K562 (cell line): ENCODE results near the gene POLR3H. TPM values are rescaled to one million over a fixed set of nuclear protein-coding genes. Genes with fewer than 3 reads are reported as not detected.

ENCODE experiments used
- ARID3B ChIP-seq: fragments of 250-450 bp; sonication (Bioruptor Pico); IDR thresholded peaks from 2 replicates; pipeline ENCODE4 v1.4.0; 2020; ENCODE audit warnings: borderline replicate concordance
- CBX1 ChIP-seq: sonication (generic); IDR thresholded peaks from 2 replicates; pipeline ENCODE4 v1.6.1; 2016; ENCODE audit warnings: antibody characterized with exemption, low read depth, mild to moderate bottlenecking
- CBX8 ChIP-seq: fragments of 200-600 bp; sonication (generic); IDR thresholded peaks from 2 replicates; pipeline ENCODE4 v1.6.1; 2012; ENCODE audit warnings: borderline replicate concordance, mixed run types, low read depth, mild to moderate bottlenecking, moderate library complexity, mixed read lengths, low read length, control low read depth, inconsistent platforms; ENCODE audit not compliant: poor library complexity, severe bottlenecking; ENCODE audit errors: extremely low read depth
- CCNT2 ChIP-seq: IDR thresholded peaks from 2 replicates; pipeline ENCODE4 v1.6.1; 2011; ENCODE audit warnings: borderline replicate concordance, low read depth, mild to moderate bottlenecking, moderate library complexity, mixed read lengths, low read length; ENCODE audit not compliant: insufficient read length; ENCODE audit errors: extremely low read depth
- DACH1 ChIP-seq: fragments of 450-650 bp; IDR thresholded peaks from 2 replicates; pipeline ENCODE4 v1.6.1; 2018; ENCODE audit not compliant: partially characterized antibody
- GABPB1 ChIP-seq: sonication (generic); formaldehyde crosslinking; IDR thresholded peaks from 2 replicates; pipeline ENCODE4 v1.8.0; 2022; ENCODE audit warnings: mild to moderate bottlenecking, missing genetic modification reagents
- HMG20A ChIP-seq: fragments of 450-650 bp; formaldehyde crosslinking; conservative IDR thresholded peaks from 2 replicates; pipeline ENCODE4 v1.4.0; 2020; ENCODE audit warnings: mild to moderate bottlenecking, mixed read lengths
- HNRNPH1 ChIP-seq: fragments of 200-400 bp; formaldehyde crosslinking; optimal IDR thresholded peaks from 2 replicates; pipeline ENCODE3; 2017; ENCODE audit warnings: low read depth, mild to moderate bottlenecking, low read length, moderate library complexity
- MNT ChIP-seq, 2 experiments: fragments of 450-650 bp; conservative IDR thresholded peaks; 2 replicates each; pipeline ENCODE4 v1.6.1; 2017; ENCODE audit warnings: mild to moderate bottlenecking in 2 of 2, moderate library complexity in 2 of 2
- MTA3 ChIP-seq: fragments of 450-650 bp; formaldehyde crosslinking; IDR thresholded peaks from 2 replicates; pipeline ENCODE4 v1.6.1; 2017; ENCODE audit warnings: mild to moderate bottlenecking, borderline replicate concordance
- MYNN ChIP-seq, 2 experiments: sonication (generic); formaldehyde crosslinking in 1 of 2; IDR thresholded peaks; 2 replicates each; pipeline versions ENCODE4 v1.5.0 to v1.6.1; 2016 to 2020; ENCODE audit warnings: antibody characterized with exemption in 1 of 2, missing genetic modification reagents in 1 of 2
- NR1H2 ChIP-seq: sonication (generic); formaldehyde crosslinking; IDR thresholded peaks from 2 replicates; pipeline ENCODE4 v1.4.0; 2020; ENCODE audit warnings: mild to moderate bottlenecking, missing genetic modification reagents
- PHB ChIP-seq: fragments of 250-450 bp; sonication (Bioruptor Pico); IDR thresholded peaks from 2 replicates; pipeline ENCODE4 v1.5.0; 2021
- POLR2A ChIP-seq: fragments of 450-650 bp; conservative IDR thresholded peaks from 2 replicates; pipeline ENCODE4 v1.6.1; 2016
- SMAD4 ChIP-seq: fragments of 250-450 bp; sonication (Bioruptor Pico); conservative IDR thresholded peaks from 2 replicates; pipeline ENCODE4 v1.8.0; 2021; ENCODE audit warnings: inconsistent platforms, mild to moderate bottlenecking, moderate library complexity
- SMARCB1 ChIP-seq: IDR thresholded peaks from 2 replicates; pipeline ENCODE4 v1.6.1; 2011; ENCODE audit warnings: improper control_type of control experiment, low read depth; ENCODE audit not compliant: insufficient read length
- ZNF12 ChIP-seq: sonication (generic); formaldehyde crosslinking; IDR thresholded peaks from 2 replicates; pipeline ENCODE4 v1.4.0; 2020; ENCODE audit warnings: mild to moderate bottlenecking, missing genetic modification reagents
- ZNF224 ChIP-seq: sonication (generic); formaldehyde crosslinking; IDR thresholded peaks from 2 replicates; pipeline ENCODE4 v1.8.0; 2022; ENCODE audit warnings: mild to moderate bottlenecking, missing genetic modification reagents
- polyA plus RNA-seq, 8 experiments: library from polyadenylated mRNA; depleted of rRNA in 4 of 8; stranded (reverse) in 5 of 8; unstranded in 3 of 8; fragments of >200 nt; fragmentation: Nextera tagmentation in 2 of 8; fragmentation: Illumina TruSeq in 1 of 8; extraction: Ambion mirVana in 2 of 8; extraction: Trizol in 1 of 8; gene quantifications; 2 replicates each; pipeline versions ENCODE4 v1.2.1 to v1.2.3, GENCODE V29; 2011 to 2014; ENCODE audit warnings: inconsistent platforms in 1 of 8, missing spikeins in 1 of 8
- total RNA-seq, 7 experiments: library from RNA; depleted of rRNA in 6 of 7; stranded (reverse); fragments of >200 nt in 6 of 7; fragmentation: Illumina TruSeq in 2 of 7; extraction: Trizol in 2 of 7; gene quantifications; 2 replicates each; pipeline versions ENCODE4 v1.2.1 to v1.2.3, GENCODE V29; 2011 to 2021; ENCODE audit warnings: low replicate concordance in 1 of 7
- TF ChIP-seq, protein P1 (sequence below), 3 experiments: IDR thresholded peaks in 2 of 3; conservative IDR thresholded peaks in 1 of 3; 2 replicates each; pipeline ENCODE4 v1.5.1; 2011 to 2012; ENCODE audit warnings: low read length in 3 of 3, mild to moderate bottlenecking in 3 of 3, control low read depth in 2 of 3, improper control_type of control experiment in 1 of 3, inconsistent platforms in 1 of 3, low read depth in 1 of 3, mixed read lengths in 1 of 3, moderate library complexity in 1 of 3; ENCODE audit not compliant: insufficient read depth in 2 of 3
- TF ChIP-seq, protein P2 (sequence below): fragments of 450-650 bp; IDR thresholded peaks from 2 replicates; pipeline ENCODE4 v1.6.1; 2017; ENCODE audit warnings: mild to moderate bottlenecking, moderate library complexity

Gene POLR3H
- total and polyA plus RNA-seq, 9 of the 15 experiments (the other 6 are each of a cell fraction or from before 2014, with no cell fraction given) = 5.3 to 48.4 (median 22.2) TPM

DNA sequence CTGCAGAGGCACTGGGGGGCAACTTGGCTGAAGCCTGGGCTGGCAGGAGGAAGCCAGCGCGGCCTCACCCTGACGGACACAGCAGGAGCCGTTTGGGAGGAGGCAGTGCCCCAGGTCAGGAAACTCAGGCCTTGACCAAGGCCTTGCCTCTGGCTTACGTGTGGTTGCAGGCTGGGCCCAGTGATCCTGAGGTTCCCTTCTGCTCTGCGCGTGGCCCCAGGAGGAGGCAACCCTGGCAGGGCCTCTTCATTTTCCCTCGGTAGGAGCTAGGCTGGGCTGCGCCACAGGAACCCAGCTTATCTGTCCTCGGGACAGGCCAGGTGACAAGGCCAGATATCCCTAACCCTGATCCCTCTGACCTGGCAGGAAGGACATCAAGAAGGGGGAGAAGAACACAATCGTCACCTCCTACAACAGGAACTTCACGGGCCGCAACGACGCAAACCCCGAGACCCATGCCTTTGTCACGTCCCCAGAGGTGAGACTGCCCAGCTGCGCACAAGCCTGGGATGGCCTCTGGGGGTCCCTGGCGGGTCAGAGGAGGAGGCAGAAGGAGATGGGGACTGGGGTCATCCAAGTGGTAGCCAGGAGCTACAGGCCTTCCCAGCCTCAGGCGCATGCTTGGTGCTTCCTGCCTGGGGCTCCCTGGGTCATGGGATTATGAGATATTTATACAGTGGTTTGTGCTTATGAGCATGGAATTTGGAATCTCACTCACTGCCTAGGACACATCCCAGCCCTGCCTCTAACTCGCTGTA is 20.6 kb downstream of the POLR3H start (continued):
- TF ChIP-seq MNT (conservative IDR thresholded peaks at IDR 0.05) = 0 out of 4 replicates have a peak, but pooled peaks have one; percentile 8 to 47
- TF ChIP-seq MYNN (IDR thresholded peaks at IDR 0.05) = peak; percentile 67
- TF ChIP-seq MYNN (CRISPR knock-in tag; IDR thresholded peaks at IDR 0.05) = no peak
- no peak for TF ChIP-seq DACH1
- TF ChIP-seq MTA3 = peak; percentile 34; the same call in 1 of the 2 replicates
- TF ChIP-seq, protein P1, sequence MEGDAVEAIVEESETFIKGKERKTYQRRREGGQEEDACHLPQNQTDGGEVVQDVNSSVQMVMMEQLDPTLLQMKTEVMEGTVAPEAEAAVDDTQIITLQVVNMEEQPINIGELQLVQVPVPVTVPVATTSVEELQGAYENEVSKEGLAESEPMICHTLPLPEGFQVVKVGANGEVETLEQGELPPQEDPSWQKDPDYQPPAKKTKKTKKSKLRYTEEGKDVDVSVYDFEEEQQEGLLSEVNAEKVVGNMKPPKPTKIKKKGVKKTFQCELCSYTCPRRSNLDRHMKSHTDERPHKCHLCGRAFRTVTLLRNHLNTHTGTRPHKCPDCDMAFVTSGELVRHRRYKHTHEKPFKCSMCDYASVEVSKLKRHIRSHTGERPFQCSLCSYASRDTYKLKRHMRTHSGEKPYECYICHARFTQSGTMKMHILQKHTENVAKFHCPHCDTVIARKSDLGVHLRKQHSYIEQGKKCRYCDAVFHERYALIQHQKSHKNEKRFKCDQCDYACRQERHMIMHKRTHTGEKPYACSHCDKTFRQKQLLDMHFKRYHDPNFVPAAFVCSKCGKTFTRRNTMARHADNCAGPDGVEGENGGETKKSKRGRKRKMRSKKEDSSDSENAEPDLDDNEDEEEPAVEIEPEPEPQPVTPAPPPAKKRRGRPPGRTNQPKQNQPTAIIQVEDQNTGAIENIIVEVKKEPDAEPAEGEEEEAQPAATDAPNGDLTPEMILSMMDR (IDR thresholded peaks at IDR 0.05 in 2 of 3, conservative IDR thresholded peaks at IDR 0.05 in 1 of 3; ENCODE audit: insufficient read depth in 2 of 3, low read depth in 1 of 3, low read length in 3 of 3) = peak in 2 of 3 experiments; percentile 29 to 41; a peak in 2 of 6 replicates
- no peak for TF ChIP-seq PHB (CRISPR knock-in tag)
- no peak for TF ChIP-seq ZNF12 (CRISPR knock-in tag)
- no peak for TF ChIP-seq CBX8
- TF ChIP-seq HNRNPH1 = no peak
- no peak for TF ChIP-seq SMARCB1
- no peak for TF ChIP-seq ZNF224 (CRISPR knock-in tag)
- TF ChIP-seq ARID3B (CRISPR knock-in tag) = no peak
- TF ChIP-seq CBX1 = no peak
- peak; percentile 83 for TF ChIP-seq CCNT2
- TF ChIP-seq, protein P2, sequence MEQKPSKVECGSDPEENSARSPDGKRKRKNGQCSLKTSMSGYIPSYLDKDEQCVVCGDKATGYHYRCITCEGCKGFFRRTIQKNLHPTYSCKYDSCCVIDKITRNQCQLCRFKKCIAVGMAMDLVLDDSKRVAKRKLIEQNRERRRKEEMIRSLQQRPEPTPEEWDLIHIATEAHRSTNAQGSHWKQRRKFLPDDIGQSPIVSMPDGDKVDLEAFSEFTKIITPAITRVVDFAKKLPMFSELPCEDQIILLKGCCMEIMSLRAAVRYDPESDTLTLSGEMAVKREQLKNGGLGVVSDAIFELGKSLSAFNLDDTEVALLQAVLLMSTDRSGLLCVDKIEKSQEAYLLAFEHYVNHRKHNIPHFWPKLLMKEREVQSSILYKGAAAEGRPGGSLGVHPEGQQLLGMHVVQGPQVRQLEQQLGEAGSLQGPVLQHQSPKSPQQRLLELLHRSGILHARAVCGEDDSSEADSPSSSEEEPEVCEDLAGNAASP = no peak
- no peak for TF ChIP-seq NR1H2 (CRISPR knock-in tag)
- peak; percentile 53 for TF ChIP-seq POLR2A
- peak; percentile 85 for TF ChIP-seq SMAD4 (CRISPR knock-in tag)
- TF ChIP-seq HMG20A (CRISPR knock-in tag) = no peak
- peak; percentile 63; the same call in 1 of the 2 replicates for TF ChIP-seq GABPB1 (CRISPR knock-in tag)
